ENCODE data around the gene P2RY4.
"Not testable (repeated sequence)": the region's sequence is repeated elsewhere in the genome, so short reads cannot be mapped to it uniquely, and the experiment has no call there.

Gene P2RY4

GRCh38 chrX:70243601-70244000 lies 16.4 kb downstream of the P2RY4 start:
- DNase-seq, result not testable (repeated sequence)

- DNase-seq, result no peak
Measured at GRCh38 chrX:70241501-70241900, 18.5 kb downstream of the P2RY4 start.

- no peak for DNase-seq
Measured at GRCh38 chrX:70240751-70241150, 19.3 kb downstream of the P2RY4 start.

GRCh38 chrX:70234355-70234754 lies 25.6 kb downstream of the P2RY4 start, which contains the start of gene AWAT1:
Gene AWAT1 (plus strand): TSS chrX:70234655. CDS start chrX:70234696, 41 bp downstream.
- DNase-seq, result no peak

- DNase-seq, result no peak
Measured at GRCh38 chrX:70231666-70232065, 28.3 kb downstream of the P2RY4 start.

- DNase-seq, result no peak
Measured at GRCh38 chrX:70226687-70227086, 33.3 kb downstream of the P2RY4 start.

- no peak for DNase-seq
Measured at GRCh38 chrX:70226048-70226447, 34.0 kb downstream of the P2RY4 start.

- no peak for DNase-seq
Measured at GRCh38 chrX:70219938-70220764, 39.9 kb downstream of the P2RY4 start.

GRCh38 chrX:70209570-70209969 lies 50.4 kb downstream of the P2RY4 start:
- DNase-seq, result not testable (repeated sequence)

GRCh38 chrX:70208479-70208878 lies 51.5 kb downstream of the P2RY4 start:
- no peak for DNase-seq

Measured in fibroblast of skin of abdomen (primary cell).